GM19193 (cell line): ENCODE results near the gene MYL12A.

Source experiments
- POLR2A ChIP-seq: IDR thresholded peaks from 4 replicates; pipeline ENCODE4 v1.6.1; 2011; ENCODE audit not compliant: insufficient read depth, insufficient read length; ENCODE audit errors: extremely low read depth

MYL12A gene

GRCh38 chr18:3219631-3220335, 27.8 kb upstream of the MYL12A start, which contains the start of gene MYOM1:
TSS of gene MYOM1 (minus strand) at chr18:3219968. CDS start at chr18:3215223, 4,745 bp downstream.
- no peak for TF ChIP-seq POLR2A

- TF ChIP-seq POLR2A: no peak
Measured at GRCh38 chr18:3221496-3221895, 26.1 kb upstream of the MYL12A start.

- no peak for TF ChIP-seq POLR2A
Measured at GRCh38 chr18:3223356-3223755, 24.2 kb upstream of the MYL12A start.

- TF ChIP-seq POLR2A: no peak
Measured at GRCh38 chr18:3224223-3224622, 23.4 kb upstream of the MYL12A start.

- no peak for TF ChIP-seq POLR2A
Measured at GRCh38 chr18:3225588-3225987, 22.0 kb upstream of the MYL12A start.

GRCh38 chr18:3226048-3226447, 21.6 kb upstream of the MYL12A start:
- TF ChIP-seq POLR2A: no peak

GRCh38 chr18:3230401-3231334, 16.9 kb upstream of the MYL12A start:
- no peak for TF ChIP-seq POLR2A

- no peak for TF ChIP-seq POLR2A
Measured at GRCh38 chr18:3233004-3233403, 14.6 kb upstream of the MYL12A start.

- TF ChIP-seq POLR2A: no peak
Measured at GRCh38 chr18:3233433-3234168, 14.0 kb upstream of the MYL12A start.

GRCh38 chr18:3234457-3234856, 13.1 kb upstream of the MYL12A start:
- TF ChIP-seq POLR2A: no peak

GRCh38 chr18:3235846-3236245, 11.8 kb upstream of the MYL12A start:
- TF ChIP-seq POLR2A: no peak

GRCh38 chr18:3236470-3236869, 11.1 kb upstream of the MYL12A start:
- no peak for TF ChIP-seq POLR2A

- TF ChIP-seq POLR2A: no peak
Measured at GRCh38 chr18:3238742-3239141, 8.9 kb upstream of the MYL12A start.

- TF ChIP-seq POLR2A: no peak
Measured at GRCh38 chr18:3245185-3245564, 2.4 kb upstream of the MYL12A start.
